Activated CD4-positive, alpha-beta memory T cell treated with anti-CD3 and anti-CD28 coated beads for 36 hours (primary cell): ENCODE measurements around the gene HLCS. TPM values are rescaled to one million over a fixed set of nuclear protein-coding genes. Genes with fewer than 3 reads are reported as not detected.
"Not testable (repeated sequence)": the region's sequence is repeated elsewhere in the genome, so short reads cannot be mapped to it uniquely, and the experiment has no call there.

ENCODE experiments used
- CTCF ChIA-PET: fragments of 350-600 bp; sonication (Branson Sonifier 250); formaldehyde crosslinking; loops from one replicate; lab custom pipeline; 2021; ENCODE audit warnings: antibody characterized with exemption, inconsistent platforms; lab: Charles Lee
- POLR2A ChIA-PET: fragments of 350-600 bp; sonication (Branson Sonifier 250); formaldehyde crosslinking; loops from one replicate; lab custom pipeline; 2021; ENCODE audit warnings: antibody characterized with exemption; lab: Charles Lee
- DNase-seq: peaks from one replicate; pipeline ENCODE4 v3.0.0-alpha.2; 2020
- H3K27ac Mint-ChIP-seq: one replicate; pipeline ENCODE4 v1.8.0; 2021; ENCODE audit warnings: mixed read lengths
- H3K27me3 Mint-ChIP-seq: one replicate; pipeline ENCODE4 v1.8.0; 2021; ENCODE audit warnings: mixed read lengths
- H3K36me3 Mint-ChIP-seq: one replicate; pipeline ENCODE4 v1.8.0; 2021; ENCODE audit warnings: mixed read lengths
- H3K4me1 Mint-ChIP-seq: one replicate; pipeline ENCODE4 v1.8.0; 2021; ENCODE audit warnings: low read depth, mixed read lengths
- H3K4me3 Mint-ChIP-seq: one replicate; pipeline ENCODE4 v1.8.0; 2021; ENCODE audit warnings: mild to moderate bottlenecking, mixed read lengths
- H3K9me3 Mint-ChIP-seq: one replicate; pipeline ENCODE4 v1.8.0; 2021; ENCODE audit warnings: mixed read lengths
- intact Hi-C: fragments of 100-400 bp; cut with micrococcal nuclease; formaldehyde crosslinking; loops from one replicate; pipeline ENCODE4 v1.15.1; 2023
- total RNA-seq, 2 experiments: library from RNA; stranded (reverse); gene quantifications; one replicate each; pipeline ENCODE4 v1.2.3, GENCODE V29; 2021

HLCS gene
- total RNA-seq, 2 experiments from 2014 or later: 12.7 to 17.5 TPM

- Mint-ChIP-seq H3K4me1 (peaks cover 12% of the 10 kb centered on the region), H3K27me3 (no peaks in the 10 kb centered on the region), H3K27ac (peak overlapping the region; percentile 82), H3K4me3 (peak overlapping the region; percentile 84), H3K9me3 (no peaks in the 10 kb centered on the region), H3K36me3 (peaks cover 10% of the 10 kb centered on the region)
- CTCF ChIA-PET: interaction anchor here (0.6 to 4.2 kb wide), 16 partner anchors 10 to 599 kb away, joined by 3 to 51 read pairs (median 4); partner anchors contain the start of gene RIPPLY3
- POLR2A ChIA-PET: interaction anchor here (0.6 to 2.0 kb wide), 7 partner anchors 10 to 589 kb away, joined by 3 to 8 read pairs (median 3); no protein-coding TSS in a partner anchor
- no peak for DNase-seq
- intact Hi-C loops: loop anchor here (5.0 kb wide), 1 partner anchor 42 kb away; the partner anchor contains the start of gene RIPPLY3
These were observed 1.4 kb downstream of the HLCS start for GRCh38 chr21:36964827-36965719.

DNA sequence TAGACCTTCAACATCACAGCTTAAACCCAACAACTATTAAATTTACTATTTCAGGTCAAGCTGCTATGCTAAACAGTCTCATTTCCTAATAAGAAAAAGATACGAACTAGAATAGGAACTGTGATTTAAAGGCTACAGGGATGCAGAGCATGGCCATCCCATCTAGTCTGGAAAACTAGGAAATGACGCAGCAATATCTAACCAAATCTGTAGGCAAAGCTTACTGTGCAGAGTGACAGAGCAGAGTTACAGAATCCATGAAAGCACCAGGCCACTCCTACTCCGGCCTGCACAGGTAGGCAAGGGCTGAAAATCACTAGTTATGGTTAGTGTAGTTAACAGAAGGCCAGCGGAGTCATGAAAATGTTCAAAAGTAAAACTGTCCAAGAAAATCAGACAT lies 2.1 kb downstream of the HLCS start:
- intact Hi-C loops: no loop called here
- no peak for DNase-seq
- ChIA-PET CTCF (interaction anchor here (0.6 to 4.2 kb wide), 4 partner anchors 25 to 334 kb away, joined by 3 to 51 read pairs (median 6); partner anchors contain the start of gene RIPPLY3), POLR2A (interaction anchor here (1.1 kb wide), 1 partner anchor 12 kb away, joined by 3 read pairs; no protein-coding TSS in a partner anchor)
- Mint-ChIP-seq H3K4me3 (peak overlapping the region; percentile 25), H3K9me3 (no peaks in the 10 kb centered on the region), H3K4me1 (peaks cover 12% of the 10 kb centered on the region), H3K36me3 (peaks cover 13% of the 10 kb centered on the region), H3K27me3 (no peaks in the 10 kb centered on the region), H3K27ac (no peak overlapping the region)

DNA sequence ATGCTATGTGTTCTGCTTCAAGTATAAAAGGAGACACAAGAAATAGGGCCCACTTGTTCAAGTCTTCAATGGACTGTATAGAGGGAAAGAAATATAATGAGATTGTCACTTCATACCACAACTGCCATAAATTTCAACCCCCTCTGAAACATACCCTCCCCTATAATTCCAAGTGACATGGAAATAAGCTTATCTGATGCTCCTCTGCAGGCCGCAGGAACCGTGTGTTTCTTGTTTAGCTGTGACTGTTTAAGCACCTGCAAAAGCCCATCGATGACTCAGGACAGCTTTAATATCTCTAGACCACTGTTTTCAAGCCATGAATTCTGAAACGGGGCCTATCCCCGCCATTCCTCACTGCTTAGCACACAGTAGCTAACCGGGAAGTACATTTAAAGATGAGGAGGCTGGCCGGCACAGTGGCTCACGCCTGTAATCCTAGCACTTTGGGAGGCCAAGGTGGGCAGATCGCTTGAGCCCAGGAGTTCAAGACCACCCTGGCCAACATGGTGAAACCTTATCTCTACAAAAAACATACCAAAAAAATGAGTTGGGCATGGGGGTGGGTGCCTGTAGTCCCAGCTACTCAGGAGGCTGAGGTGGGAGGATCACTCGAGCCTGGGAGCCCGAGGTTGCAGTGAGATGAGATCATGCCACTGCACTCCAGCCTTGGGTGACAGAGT lies 4.2 kb downstream of the HLCS start:
- ChIA-PET POLR2A (no interaction called here), CTCF (interaction anchor here (0.8 to 1.4 kb wide), 2 partner anchors 28 to 331 kb away, joined by 3 read pairs; no protein-coding TSS in a partner anchor)
- intact Hi-C loops: no loop called here
- Mint-ChIP-seq H3K27me3 (no peaks in the 10 kb centered on the region), H3K36me3 (peaks cover 16% of the 10 kb centered on the region), H3K27ac (no peak overlapping the region), H3K9me3 (no peaks in the 10 kb centered on the region), H3K4me1 (peaks cover 12% of the 10 kb centered on the region), H3K4me3 (no peak overlapping the region)
- no peak for DNase-seq

GRCh38 chr21:36960676-36961284 lies 5.7 kb downstream of the HLCS start:
- H3K4me1 Mint-ChIP-seq: peaks cover 12% of the 10 kb centered on the region
- H3K4me3 Mint-ChIP-seq: no peak overlapping the region
- ChIA-PET POLR2A (interaction anchor here (0.5 kb wide), 1 partner anchor 214 kb away, joined by 6 read pairs; no protein-coding TSS in a partner anchor), CTCF (no interaction called here)
- no peaks in the 10 kb centered on the region for H3K9me3 Mint-ChIP-seq
- intact Hi-C loops: no loop called here
- peaks cover 23% of the 10 kb centered on the region for H3K36me3 Mint-ChIP-seq
- DNase-seq: no peak
- no peak overlapping the region for H3K27ac Mint-ChIP-seq
- no peaks in the 10 kb centered on the region for H3K27me3 Mint-ChIP-seq

- POLR2A ChIA-PET: no interaction called here
- CTCF ChIA-PET: no interaction called here
These were observed 7.2 kb downstream of the HLCS start for GRCh38 chr21:36959020-36959835.

DNA sequence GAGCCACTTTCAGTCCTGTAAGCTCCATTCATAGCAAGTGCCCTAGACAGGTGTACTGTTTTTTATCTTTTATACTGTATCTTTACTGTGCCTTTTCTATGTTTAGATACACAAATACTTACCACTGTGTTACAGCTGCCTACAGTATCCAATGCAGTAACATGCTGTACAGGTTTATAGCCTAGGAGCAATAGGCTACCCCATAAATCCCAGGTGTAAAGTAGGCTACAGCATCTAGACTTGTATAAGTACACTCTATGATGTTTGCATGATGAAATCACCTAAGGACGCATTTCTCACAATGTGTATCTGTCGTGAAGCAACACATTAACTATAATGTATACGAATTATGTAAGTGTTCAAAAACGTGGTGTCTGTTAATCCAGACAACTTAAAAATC lies 10.7 kb downstream of the HLCS start:
- Mint-ChIP-seq H3K27me3 (no peaks in the 10 kb centered on the region), H3K4me3 (no peak overlapping the region), H3K9me3 (no peaks in the 10 kb centered on the region), H3K36me3 (peaks cover 18% of the 10 kb centered on the region), H3K27ac (no peak overlapping the region), H3K4me1 (no peaks in the 10 kb centered on the region)
- POLR2A ChIA-PET: no interaction called here
- intact Hi-C loops: no loop called here
- no peak for DNase-seq
- CTCF ChIA-PET: interaction anchor here (0.8 kb wide), 1 partner anchor 10 kb away, joined by 4 read pairs; no protein-coding TSS in a partner anchor

More at GRCh38 chr21:36959020-36959835, 7.2 kb downstream of the HLCS start:
- intact Hi-C loops: no loop called here
- Mint-ChIP-seq H3K9me3 (no peaks in the 10 kb centered on the region), H3K27me3 (no peaks in the 10 kb centered on the region), H3K27ac (no peak overlapping the region), H3K36me3 (peaks cover 21% of the 10 kb centered on the region), H3K4me1 (no peaks in the 10 kb centered on the region), H3K4me3 (no peak overlapping the region)
- no peak for DNase-seq

- H3K4me3 Mint-ChIP-seq, H3K27me3 Mint-ChIP-seq, H3K27ac Mint-ChIP-seq, intact Hi-C loops, DNase-seq, H3K9me3 Mint-ChIP-seq, H3K4me1 Mint-ChIP-seq: not testable (repeated sequence)
- H3K36me3 Mint-ChIP-seq: peaks cover 29% of the 10 kb centered on the region
- CTCF ChIA-PET: interaction anchor here (1.1 to 1.8 kb wide), 3 partner anchors 14 to 322 kb away, joined by 3 to 4 read pairs (median 4); no protein-coding TSS in a partner anchor
- POLR2A ChIA-PET: interaction anchor here (1.5 kb wide), 1 partner anchor 12 kb away, joined by 3 read pairs; no protein-coding TSS in a partner anchor
These were observed 14.1 kb downstream of the HLCS start for GRCh38 chr21:36952331-36952730.

DNA sequence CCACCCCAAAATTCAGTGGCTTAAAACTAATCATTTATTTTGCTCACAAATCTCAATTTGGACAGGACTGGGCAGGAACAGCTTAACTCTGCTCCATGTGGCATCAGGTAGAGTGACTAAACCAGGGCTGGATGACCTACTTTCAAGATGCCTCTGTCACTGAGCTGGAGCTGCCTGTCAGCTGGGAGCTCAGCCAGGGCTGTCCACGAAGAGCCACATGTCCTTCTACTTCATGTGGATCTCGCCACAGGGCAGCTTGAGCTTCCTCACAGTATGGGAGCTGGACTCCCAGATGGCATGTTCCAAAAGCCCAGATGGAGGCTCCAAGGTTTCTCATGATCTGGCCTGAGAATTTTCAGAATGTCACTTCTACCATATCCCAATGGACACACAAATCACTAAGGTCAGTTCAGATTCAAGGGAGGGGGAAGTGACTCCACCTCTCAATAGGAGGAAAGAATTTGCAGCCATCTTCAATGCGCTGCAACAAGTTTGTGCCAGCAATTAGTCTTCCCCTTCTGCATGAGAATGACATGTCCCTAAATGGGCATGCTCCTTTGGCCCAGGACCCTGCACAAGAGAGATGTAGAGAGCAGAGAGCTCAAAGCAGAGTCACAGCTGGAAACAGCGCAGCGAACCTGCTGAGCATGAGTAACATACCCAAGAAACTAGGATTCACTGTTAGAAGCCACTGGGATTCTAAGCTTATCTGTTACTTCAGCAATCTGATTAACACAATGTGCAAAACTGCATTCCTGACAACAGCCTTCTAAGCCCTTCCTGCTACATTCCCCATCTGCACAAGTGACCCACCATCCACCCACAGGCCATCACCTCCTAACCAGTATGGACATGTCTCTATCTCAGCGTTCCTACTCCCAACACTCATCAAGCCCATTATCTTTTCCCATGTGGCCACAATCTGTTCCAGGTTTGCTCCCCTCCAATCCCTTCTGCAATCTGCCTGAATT lies 17.0 kb downstream of the HLCS start:
- no peak overlapping the region for H3K27ac Mint-ChIP-seq

GRCh38 chr21:36948686-36949085 lies 17.8 kb downstream of the HLCS start:
- peaks cover 4% of the 10 kb centered on the region for H3K9me3 Mint-ChIP-seq
- H3K36me3 Mint-ChIP-seq: peaks cover 28% of the 10 kb centered on the region
- H3K27me3 Mint-ChIP-seq: no peaks in the 10 kb centered on the region
- H3K4me3 Mint-ChIP-seq: no peak overlapping the region
- intact Hi-C loops: no loop called here
- H3K27ac Mint-ChIP-seq: no peak overlapping the region
- H3K4me1 Mint-ChIP-seq: no peaks in the 10 kb centered on the region
- ChIA-PET POLR2A (no interaction called here), CTCF (interaction anchor here (1.1 to 2.4 kb wide), 3 partner anchors 9 to 318 kb away, joined by 3 to 7 read pairs (median 6); no protein-coding TSS in a partner anchor)
- DNase-seq: no peak

More for the DNA sequence above, 17.0 kb downstream of the HLCS start:
- peaks cover 4% of the 10 kb centered on the region for H3K9me3 Mint-ChIP-seq
- H3K36me3 Mint-ChIP-seq: peaks cover 28% of the 10 kb centered on the region
- POLR2A ChIA-PET: no interaction called here
- H3K4me1 Mint-ChIP-seq: no peaks in the 10 kb centered on the region
- no peaks in the 10 kb centered on the region for H3K27me3 Mint-ChIP-seq
- no peak for DNase-seq
- intact Hi-C loops: no loop called here
- CTCF ChIA-PET: interaction anchor here (1.1 to 2.4 kb wide), 3 partner anchors 10 to 319 kb away, joined by 3 to 7 read pairs (median 6); no protein-coding TSS in a partner anchor
- H3K4me3 Mint-ChIP-seq: no peak overlapping the region

GRCh38 chr21:36946949-36947356 lies 19.5 kb downstream of the HLCS start:
- DNase-seq: no peak
- Mint-ChIP-seq H3K4me3 (no peak overlapping the region), H3K9me3 (peaks cover 4% of the 10 kb centered on the region), H3K4me1 (no peaks in the 10 kb centered on the region), H3K27me3 (no peaks in the 10 kb centered on the region), H3K36me3 (peaks cover 28% of the 10 kb centered on the region), H3K27ac (no peak overlapping the region)
- intact Hi-C loops: no loop called here
- ChIA-PET CTCF (no interaction called here), POLR2A (no interaction called here)
